Loucy (cell line): Measurements from ENCODE around the gene P2RX4.

ENCODE experiments used
- H2AFZ ChIP-seq: fragments of 200-600 bp; sonication (generic); 2 replicates; pipeline ENCODE4 v1.6.0; 2016; ENCODE audit warnings: antibody characterized with exemption, mild to moderate bottlenecking, low read length, moderate library complexity
- H3F3A ChIP-seq: fragments of 200-600 bp; 2 replicates; pipeline ENCODE4 v1.6.0; 2016; ENCODE audit warnings: antibody characterized with exemption, low read depth, mild to moderate bottlenecking
- H3K27me3 ChIP-seq: fragments of 200-600 bp; sonication (generic); 2 replicates; pipeline ENCODE4 v1.6.1; 2014; ENCODE audit warnings: low read length, mild to moderate bottlenecking; ENCODE audit not compliant: insufficient read depth, poor library complexity, severe bottlenecking
- H3K36me3 ChIP-seq: fragments of 200-600 bp; sonication (generic); 2 replicates; pipeline ENCODE4 v1.6.1; 2016; ENCODE audit warnings: low read length; ENCODE audit not compliant: insufficient read depth
- H3K4me1 ChIP-seq: fragments of 200-600 bp; sonication (generic); 2 replicates; pipeline ENCODE4 v1.5.1; 2014; ENCODE audit warnings: low read length, mild to moderate bottlenecking; ENCODE audit not compliant: insufficient read depth, poor library complexity, severe bottlenecking
- H3K4me2 ChIP-seq: fragments of 200-600 bp; sonication (generic); 2 replicates; pipeline ENCODE4 v1.6.0; 2014; ENCODE audit warnings: antibody characterized with exemption, low read length, low read depth, mild to moderate bottlenecking; ENCODE audit not compliant: poor library complexity, severe bottlenecking
- H3K4me3 ChIP-seq: fragments of 200-600 bp; sonication (generic); 2 replicates; pipeline ENCODE4 v1.5.1; 2014; ENCODE audit warnings: low read length, mild to moderate bottlenecking, mixed read lengths; ENCODE audit not compliant: poor library complexity, severe bottlenecking
- H3K79me2 ChIP-seq: fragments of 200-600 bp; sonication (generic); 2 replicates; pipeline ENCODE4 v1.6.1; 2014; ENCODE audit warnings: low read length; ENCODE audit not compliant: insufficient read depth
- H3K9ac ChIP-seq: fragments of 200-600 bp; sonication (generic); 2 replicates; pipeline ENCODE4 v1.6.0; 2014; ENCODE audit warnings: mild to moderate bottlenecking, low read depth, low read length, moderate library complexity; ENCODE audit not compliant: poor library complexity, severe bottlenecking
- H3K9me2 ChIP-seq: fragments of 200-600 bp; sonication (generic); replicated peaks from 2 replicates; pipeline ENCODE4 v1.6.1; 2016; ENCODE audit warnings: low read depth, low read length, mixed read lengths
- H3K9me3 ChIP-seq: fragments of 200-600 bp; sonication (generic); 2 replicates; pipeline ENCODE4 v1.6.1; 2014; ENCODE audit warnings: mild to moderate bottlenecking, antibody characterized with exemption, low read length, low read depth; ENCODE audit not compliant: insufficient read depth
- H4K20me1 ChIP-seq: fragments of 200-600 bp; sonication (generic); 2 replicates; pipeline ENCODE4 v1.6.0; 2014; ENCODE audit warnings: antibody characterized with exemption, low read length, mild to moderate bottlenecking; ENCODE audit not compliant: insufficient read depth, poor library complexity, severe bottlenecking
- EZH2phosphoT487 ChIP-seq: fragments of 200-600 bp; IDR thresholded peaks from 2 replicates; pipeline ENCODE4 v1.6.1; 2018; ENCODE audit warnings: antibody characterized with exemption, mild to moderate bottlenecking, moderate library complexity, borderline replicate concordance
- TF ChIP-seq, protein P1 (sequence below): fragments of 200-600 bp; sonication (generic); conservative IDR thresholded peaks from 2 replicates; pipeline ENCODE4 v1.5.1; 2014; ENCODE audit warnings: mild to moderate bottlenecking, antibody characterized with exemption, low read length

The P2RX4 gene

DNA sequence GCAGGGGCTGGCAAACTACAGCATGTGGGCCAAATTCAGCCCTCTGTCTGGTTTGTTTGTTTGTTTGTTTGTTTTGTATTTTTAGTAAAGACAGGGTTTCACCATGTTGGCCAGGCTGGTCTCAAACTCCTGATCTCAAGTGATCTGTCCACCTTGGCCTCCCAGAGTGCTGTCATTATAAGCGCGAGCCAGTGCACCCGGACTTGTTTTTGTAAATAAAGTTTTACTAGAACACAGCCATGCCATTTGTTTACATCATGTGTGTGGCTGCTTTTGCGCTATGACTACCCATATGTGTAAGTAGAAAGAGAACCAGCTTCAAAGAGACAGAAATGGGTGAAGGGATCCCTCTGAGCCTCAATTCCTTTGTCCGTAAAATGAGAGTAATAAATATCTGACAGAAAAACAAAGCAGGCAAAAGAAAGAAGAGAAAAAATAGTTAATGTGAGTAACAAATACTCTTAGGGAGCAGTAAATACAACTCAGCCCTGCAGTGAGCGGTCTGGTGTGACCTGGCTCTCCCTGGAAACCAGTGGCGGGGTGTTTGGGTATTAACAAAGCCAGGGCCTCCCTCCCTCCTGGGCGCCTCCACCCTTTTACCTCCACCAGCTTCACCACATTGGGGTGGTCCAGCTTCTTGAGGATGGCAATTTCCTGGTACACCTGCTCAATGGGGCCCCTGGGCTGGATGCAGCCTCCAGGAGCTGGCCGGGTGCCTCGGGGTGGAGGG lies 53.4 kb downstream of the P2RX4 start:
- Histone ChIP-seq H3K27me3 (no peaks in the 10 kb centered on the region), H2AFZ (no peak overlapping the region), H3K79me2 (no peaks in the 10 kb centered on the region), H3K9ac (no peak overlapping the region), H3K4me1 (no peaks in the 10 kb centered on the region), H3K9me2 (no peaks in the 10 kb centered on the region), H3F3A (no peaks in the 10 kb centered on the region), H3K4me2 (no peak overlapping the region), H3K4me3 (no peak overlapping the region), H4K20me1 (no peaks in the 10 kb centered on the region), H3K9me3 (no peaks in the 10 kb centered on the region), H3K36me3 (peaks cover 27% of the 10 kb centered on the region; the same call in 1 of the 2 replicates)
- TF ChIP-seq, protein P1, sequence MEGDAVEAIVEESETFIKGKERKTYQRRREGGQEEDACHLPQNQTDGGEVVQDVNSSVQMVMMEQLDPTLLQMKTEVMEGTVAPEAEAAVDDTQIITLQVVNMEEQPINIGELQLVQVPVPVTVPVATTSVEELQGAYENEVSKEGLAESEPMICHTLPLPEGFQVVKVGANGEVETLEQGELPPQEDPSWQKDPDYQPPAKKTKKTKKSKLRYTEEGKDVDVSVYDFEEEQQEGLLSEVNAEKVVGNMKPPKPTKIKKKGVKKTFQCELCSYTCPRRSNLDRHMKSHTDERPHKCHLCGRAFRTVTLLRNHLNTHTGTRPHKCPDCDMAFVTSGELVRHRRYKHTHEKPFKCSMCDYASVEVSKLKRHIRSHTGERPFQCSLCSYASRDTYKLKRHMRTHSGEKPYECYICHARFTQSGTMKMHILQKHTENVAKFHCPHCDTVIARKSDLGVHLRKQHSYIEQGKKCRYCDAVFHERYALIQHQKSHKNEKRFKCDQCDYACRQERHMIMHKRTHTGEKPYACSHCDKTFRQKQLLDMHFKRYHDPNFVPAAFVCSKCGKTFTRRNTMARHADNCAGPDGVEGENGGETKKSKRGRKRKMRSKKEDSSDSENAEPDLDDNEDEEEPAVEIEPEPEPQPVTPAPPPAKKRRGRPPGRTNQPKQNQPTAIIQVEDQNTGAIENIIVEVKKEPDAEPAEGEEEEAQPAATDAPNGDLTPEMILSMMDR = no peak
- no peak for TF ChIP-seq EZH2phosphoT487

DNA sequence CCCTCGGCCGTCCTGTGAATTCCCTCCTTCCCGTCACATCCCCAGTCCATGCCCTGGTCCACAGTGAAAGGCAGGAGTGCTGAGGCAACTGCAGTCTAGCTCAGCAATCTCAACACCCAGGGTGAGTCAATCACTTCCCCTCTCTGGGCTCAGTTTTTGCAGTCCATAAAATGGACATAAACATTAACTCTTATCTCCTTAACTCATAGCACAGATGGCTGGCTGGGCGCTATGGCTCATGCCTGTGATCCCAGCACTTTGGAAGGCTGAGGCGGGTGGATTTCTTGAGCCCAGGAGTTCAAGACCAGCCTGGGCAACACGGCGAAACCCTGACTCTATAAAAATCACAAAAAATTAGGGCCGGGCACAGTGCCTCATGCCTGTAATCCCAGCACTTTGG lies 54.2 kb downstream of the P2RX4 start:
- Histone ChIP-seq H3K27me3 (no peaks in the 10 kb centered on the region), H3K79me2 (no peaks in the 10 kb centered on the region), H3K9me2 (no peaks in the 10 kb centered on the region), H3K4me3 (no peak overlapping the region), H4K20me1 (no peaks in the 10 kb centered on the region), H3K9ac (no peak overlapping the region), H2AFZ (no peak overlapping the region), H3F3A (no peaks in the 10 kb centered on the region), H3K4me1 (no peaks in the 10 kb centered on the region), H3K9me3 (no peaks in the 10 kb centered on the region), H3K4me2 (no peak overlapping the region), H3K36me3 (peaks cover 35% of the 10 kb centered on the region; the same call in 1 of the 2 replicates)
- TF ChIP-seq, protein P1 = no peak
- TF ChIP-seq EZH2phosphoT487 = no peak

DNA sequence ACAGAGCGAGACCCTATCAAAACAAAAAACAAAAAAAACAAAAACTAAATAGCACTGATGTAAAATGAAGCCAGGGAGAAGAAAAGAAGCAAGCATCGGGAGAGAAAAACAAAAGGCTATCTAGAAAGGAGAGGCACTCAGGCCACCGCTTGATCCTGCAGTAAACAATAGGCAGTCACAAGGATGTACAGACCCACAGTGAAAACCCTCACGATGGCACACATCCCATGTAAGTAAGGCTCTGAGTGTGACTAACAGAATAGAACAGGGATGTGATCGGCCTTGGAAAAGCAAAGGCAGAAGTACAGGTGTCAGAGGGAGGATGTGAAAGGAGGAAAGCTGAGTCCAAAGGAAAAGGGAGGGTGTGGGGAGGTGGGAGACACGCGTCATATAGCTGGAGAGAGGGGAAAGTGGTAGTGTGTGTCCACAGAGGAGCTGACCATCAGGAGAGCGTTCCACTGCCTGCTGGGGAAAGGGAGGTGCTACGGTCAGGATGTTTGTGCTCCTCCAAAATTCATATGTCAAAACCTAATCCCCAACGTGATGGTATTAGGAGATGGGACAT lies 55.1 kb downstream of the P2RX4 start:
- no peak overlapping the region for H2AFZ ChIP-seq
- H3K4me1 ChIP-seq = no peaks in the 10 kb centered on the region
- H3K9me3 ChIP-seq = no peaks in the 10 kb centered on the region
- TF ChIP-seq, protein P1 = no peak
- no peak for TF ChIP-seq EZH2phosphoT487
- no peaks in the 10 kb centered on the region for H3F3A ChIP-seq
- no peaks in the 10 kb centered on the region for H3K79me2 ChIP-seq
- no peaks in the 10 kb centered on the region for H3K27me3 ChIP-seq
- no peaks in the 10 kb centered on the region for H3K9me2 ChIP-seq
- no peak overlapping the region for H3K4me3 ChIP-seq
- H3K36me3 ChIP-seq = peaks cover 35% of the 10 kb centered on the region; the same call in 1 of the 2 replicates
- H4K20me1 ChIP-seq = no peaks in the 10 kb centered on the region
- H3K4me2 ChIP-seq = no peak overlapping the region
- H3K9ac ChIP-seq = no peak overlapping the region
